ENCODE measurements around the gene GLIS1. TPM values are rescaled to one million over a fixed set of nuclear protein-coding genes. Genes with fewer than 3 reads are reported as not detected.

The GLIS1 gene
- total RNA-seq, 4 donors from 2014 or later: 0.63 to 2.4 (median 1.0) TPM

GRCh38 chr1:53509775-53510174, 229.2 kb downstream of the GLIS1 start:
- no peak for DNase-seq (ENCODE audit: low spot score in 2 of 2)
- 86 to 90% methylated on average over 13 of the region's 13 CpGs for WGBS, 2 donors
- no peak for TF ChIP-seq POLR2A (IDR thresholded peaks at IDR 0.05)
- TF ChIP-seq CTCF (IDR thresholded peaks at IDR 0.05): no peak
- no peak overlapping the region for H3K4me3 ChIP-seq (ENCODE audit: low read depth, poor library complexity, severe bottlenecking)
- intact Hi-C loops (cut with DNase I; ENCODE audit: low total_unique reads): no loop called here

- DNase-seq (ENCODE audit: low spot score in 2 of 2): peak in 1 of 2 donors; percentile 49
- TF ChIP-seq CTCF (IDR thresholded peaks at IDR 0.05) (no peak), POLR2A (IDR thresholded peaks at IDR 0.05) (no peak)
- H3K4me3 ChIP-seq (ENCODE audit: low read depth, poor library complexity, severe bottlenecking): no peak overlapping the region
- intact Hi-C loops (cut with DNase I; ENCODE audit: low total_unique reads): no loop called here
- 49 to 51% methylated on average over 20 to 22 of the region's 23 CpGs for WGBS, 2 donors
Measured at GRCh38 chr1:53508991-53509666, 229.8 kb downstream of the GLIS1 start.

GRCh38 chr1:53508056-53508990, 230.6 kb downstream of the GLIS1 start:
- no peak for DNase-seq (ENCODE audit: low spot score in 2 of 2)
- H3K4me3 ChIP-seq (ENCODE audit: low read depth, poor library complexity, severe bottlenecking): no peak overlapping the region
- intact Hi-C loops (cut with DNase I; ENCODE audit: low total_unique reads): no loop called here
- TF ChIP-seq POLR2A (IDR thresholded peaks at IDR 0.05) (no peak), CTCF (IDR thresholded peaks at IDR 0.05) (no peak)
- WGBS, 2 donors: 55 to 72% methylated on average over 7 to 22 of the region's 22 CpGs

- intact Hi-C loops (cut with DNase I; ENCODE audit: low total_unique reads): no loop called here
- DNase-seq (ENCODE audit: low spot score in 2 of 2): no peak
- 81 to 92% methylated on average over 9 to 13 of the region's 13 CpGs for WGBS, 2 donors
- no peak overlapping the region for H3K4me3 ChIP-seq (ENCODE audit: low read depth, poor library complexity, severe bottlenecking)
- TF ChIP-seq CTCF (IDR thresholded peaks at IDR 0.05) (no peak), POLR2A (IDR thresholded peaks at IDR 0.05) (no peak)
Measured at GRCh38 chr1:53507116-53507820, 231.7 kb downstream of the GLIS1 start.

- WGBS, 2 donors: 91 to 92% methylated on average over 19 to 20 of the region's 25 CpGs
- no peak for DNase-seq (ENCODE audit: low spot score in 2 of 2)
- TF ChIP-seq CTCF (IDR thresholded peaks at IDR 0.05): no peak
- no peak for TF ChIP-seq POLR2A (IDR thresholded peaks at IDR 0.05)
- intact Hi-C loops (cut with DNase I; ENCODE audit: low total_unique reads): no loop called here
- no peak overlapping the region for H3K4me3 ChIP-seq (ENCODE audit: low read depth, poor library complexity, severe bottlenecking)
Measured at GRCh38 chr1:53506355-53507050, 232.5 kb downstream of the GLIS1 start.

All from lower leg skin (tissue), 4 donors.